ENCODE results near the gene ZSCAN31.

The ZSCAN31 gene

GRCh38 chr6:28353356-28353755 is 17.4 kb upstream of the ZSCAN31 start:
- DNase-seq (ENCODE audit: low read depth, low spot score), result no peak

- DNase-seq (ENCODE audit: low read depth, low spot score), result no peak
These were observed 15.6 kb upstream of the ZSCAN31 start for GRCh38 chr6:28351493-28351925.

- no peak for DNase-seq (ENCODE audit: low read depth, low spot score)
These were observed 15.1 kb upstream of the ZSCAN31 start for GRCh38 chr6:28351087-28351486.

GRCh38 chr6:28349892-28350737 is 14.2 kb upstream of the ZSCAN31 start, which contains the start of gene ZKSCAN3:
TSS of gene ZKSCAN3 (plus strand) at chr6:28349947. CDS start at chr6:28359587, 9,640 bp downstream.
- peak; percentile 89 for DNase-seq (ENCODE audit: low read depth, low spot score)

- no peak for DNase-seq (ENCODE audit: low read depth, low spot score)
These were observed 13.5 kb upstream of the ZSCAN31 start for GRCh38 chr6:28349344-28349891.

GRCh38 chr6:28347119-28347518 is 11.2 kb upstream of the ZSCAN31 start:
- no peak for DNase-seq (ENCODE audit: low read depth, low spot score)

- no peak for DNase-seq (ENCODE audit: low read depth, low spot score)
These were observed 9.3 kb upstream of the ZSCAN31 start for GRCh38 chr6:28345201-28345600.

- DNase-seq (ENCODE audit: low read depth, low spot score), result no peak
These were observed 8.1 kb upstream of the ZSCAN31 start for GRCh38 chr6:28343898-28344677.

- no peak for DNase-seq (ENCODE audit: low read depth, low spot score)
These were observed 4.6 kb upstream of the ZSCAN31 start for GRCh38 chr6:28340310-28341095.

- peak; percentile 8 for DNase-seq (ENCODE audit: low read depth, low spot score)
These were observed 1.2 kb upstream of the ZSCAN31 start for GRCh38 chr6:28337121-28337520.

GRCh38 chr6:28336284-28337120 is 554 bp upstream of the ZSCAN31 start:
- DNase-seq (ENCODE audit: low read depth, low spot score), result peak; percentile 64

- no peak for DNase-seq (ENCODE audit: low read depth, low spot score)
These were observed 846 bp downstream of the ZSCAN31 start for GRCh38 chr6:28335040-28335563.

- DNase-seq (ENCODE audit: low read depth, low spot score), result no peak
These were observed 1.5 kb downstream of the ZSCAN31 start for GRCh38 chr6:28334286-28335039.

- no peak for DNase-seq (ENCODE audit: low read depth, low spot score)
These were observed 2.3 kb downstream of the ZSCAN31 start for GRCh38 chr6:28333599-28334018.

GRCh38 chr6:28333047-28333446 is 2.9 kb downstream of the ZSCAN31 start:
- no peak for DNase-seq (ENCODE audit: low read depth, low spot score)

GRCh38 chr6:28330041-28330440 is 5.9 kb downstream of the ZSCAN31 start:
- no peak for DNase-seq (ENCODE audit: low read depth, low spot score)

GRCh38 chr6:28326371-28326948 is 9.5 kb downstream of the ZSCAN31 start:
- DNase-seq (ENCODE audit: low read depth, low spot score), result no peak

- DNase-seq (ENCODE audit: low read depth, low spot score), result no peak
These were observed 12.0 kb downstream of the ZSCAN31 start for GRCh38 chr6:28323813-28324424.

- no peak for DNase-seq (ENCODE audit: low read depth, low spot score)
These were observed 13.3 kb downstream of the ZSCAN31 start for GRCh38 chr6:28322661-28323060.

Measured in astrocyte of the hippocampus (primary cell).